ENCODE data around the gene ARCN1.
"Not testable (repeated sequence)": the region's sequence is repeated elsewhere in the genome, so short reads cannot be mapped to it uniquely, and the experiment has no call there.

ARCN1 gene

GRCh38 chr11:118606844-118607228 lies 34.6 kb downstream of the ARCN1 start:
- DNase-seq, result no peak

- DNase-seq, result peak; percentile 33
Measured at GRCh38 chr11:118607401-118608359, 35.5 kb downstream of the ARCN1 start, which contains the start of gene PHLDB1. PHLDB1 (plus strand) TSS chr11:118607615; CDS start chr11:118613837, 6,222 bp downstream.

- peak; percentile 78 for DNase-seq
Measured at GRCh38 chr11:118608360-118609227, 36.4 kb downstream of the ARCN1 start.

- DNase-seq, result peak; percentile 9
Measured at GRCh38 chr11:118609380-118610224, 37.4 kb downstream of the ARCN1 start.

- DNase-seq, result no peak
Measured at GRCh38 chr11:118610225-118610772, 38.1 kb downstream of the ARCN1 start.

DNA sequence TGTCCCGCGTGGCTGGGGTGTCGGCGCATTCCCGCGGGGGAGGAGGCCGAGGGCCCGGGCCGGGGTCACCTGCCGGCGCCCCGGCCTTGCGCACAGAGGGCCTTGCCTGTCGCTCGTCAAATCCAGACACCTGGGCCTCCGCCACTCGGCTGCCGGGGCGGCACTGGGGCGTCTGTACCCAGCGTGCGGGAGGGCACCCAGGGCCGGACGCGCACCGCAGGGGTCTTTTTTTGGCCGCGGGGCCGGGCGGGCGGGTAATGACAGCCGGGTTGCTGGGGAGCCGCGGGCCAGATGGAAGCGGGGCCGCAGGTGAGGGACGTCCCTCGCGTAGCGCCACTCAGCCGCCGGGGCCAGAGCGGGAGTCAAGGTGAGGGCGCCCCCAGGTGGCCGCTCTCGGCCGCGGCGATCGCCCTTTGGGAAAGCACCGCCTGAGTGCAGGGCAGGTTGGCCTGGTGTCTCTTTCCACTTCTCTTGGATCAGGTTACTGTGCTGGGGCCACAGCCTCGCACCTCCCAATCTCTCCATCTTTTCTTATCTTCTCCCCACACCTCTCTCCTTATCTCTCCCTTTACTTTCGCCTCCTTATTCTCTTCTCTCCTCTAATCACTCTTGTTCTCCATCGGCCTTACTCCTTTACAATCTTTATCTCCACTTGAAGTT lies 38.7 kb downstream of the ARCN1 start:
- DNase-seq, result peak; percentile 75

DNA sequence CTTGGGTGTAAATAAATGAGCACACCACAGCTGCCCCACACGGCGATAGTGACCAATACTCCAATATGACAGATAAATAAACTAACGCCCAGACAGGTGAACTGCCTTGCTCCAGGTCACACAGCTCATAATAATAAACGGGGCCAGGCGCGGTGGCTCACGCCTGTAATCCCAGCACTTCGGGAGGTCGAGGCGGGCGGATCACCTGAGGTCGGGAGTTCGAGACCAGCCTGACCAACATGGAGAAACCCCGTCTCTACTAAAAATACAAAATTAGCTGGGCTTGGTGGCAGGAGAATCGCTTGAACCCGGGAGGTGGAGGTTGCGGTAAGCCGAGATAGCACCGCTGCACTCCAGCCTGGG lies 39.2 kb downstream of the ARCN1 start:
- DNase-seq, result not testable (repeated sequence)

DNA sequence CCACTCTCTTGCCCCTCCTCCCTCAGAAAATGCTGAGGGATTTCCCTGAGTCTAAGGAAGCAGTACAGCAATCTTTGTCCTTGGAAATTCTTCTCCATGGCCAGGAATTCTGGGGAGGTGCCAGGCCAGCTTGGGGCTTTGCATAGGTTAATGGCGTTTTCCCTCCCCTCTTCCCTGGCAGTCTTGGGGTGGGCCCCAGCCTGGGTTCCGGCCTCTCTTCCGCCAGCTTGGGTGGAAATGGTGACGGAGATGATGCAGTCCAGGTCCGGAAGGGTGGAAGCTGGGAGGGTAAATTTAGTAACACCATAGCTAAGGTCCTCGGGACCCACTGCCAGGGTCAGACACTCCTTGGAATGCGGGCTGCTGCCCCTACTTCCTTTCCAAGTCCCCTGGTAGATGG lies 40.2 kb downstream of the ARCN1 start:
- DNase-seq, result no peak

GRCh38 chr11:118614511-118614910 lies 42.3 kb downstream of the ARCN1 start:
- DNase-seq, result no peak

DNA sequence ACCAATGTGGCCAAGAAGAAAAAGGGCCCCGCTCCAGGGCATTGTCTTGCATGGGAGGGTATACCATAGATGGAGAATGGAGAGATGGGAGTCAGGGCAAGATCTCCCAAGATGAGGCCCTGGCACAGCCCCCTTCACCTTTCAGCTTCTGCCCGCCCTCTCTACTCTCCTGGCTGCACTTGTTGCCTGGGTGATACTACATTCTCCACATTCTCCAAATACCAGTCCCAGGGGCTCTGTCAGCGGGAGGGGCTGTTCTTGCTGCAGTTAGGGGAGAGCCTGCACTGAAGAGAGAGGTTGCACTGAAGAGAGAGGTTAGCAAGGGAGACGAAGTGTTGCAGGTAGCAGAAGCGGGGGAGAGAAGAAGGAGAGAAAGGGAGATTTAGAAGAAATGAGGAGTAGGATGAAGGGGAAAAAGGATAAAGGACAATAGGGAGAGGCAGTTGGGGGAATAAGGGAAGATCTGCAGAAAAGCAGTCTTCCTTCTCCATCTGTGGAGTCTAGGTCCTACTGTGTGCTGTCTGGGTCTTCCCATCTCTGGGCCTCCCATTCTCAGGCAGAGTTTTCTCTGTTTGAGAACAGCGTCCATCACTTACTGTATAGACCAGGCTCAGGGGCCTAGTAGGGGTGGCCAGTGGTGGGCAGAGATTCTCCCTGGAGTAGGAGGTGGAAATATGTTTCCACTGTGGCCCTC lies 43.2 kb downstream of the ARCN1 start:
- no peak for DNase-seq

- DNase-seq, result no peak
Measured at GRCh38 chr11:118615976-118616371, 43.8 kb downstream of the ARCN1 start.

GRCh38 chr11:118618115-118618990 lies 46.1 kb downstream of the ARCN1 start:
- DNase-seq, result no peak

- no peak for DNase-seq
Measured at GRCh38 chr11:118618991-118619375, 46.8 kb downstream of the ARCN1 start.

GRCh38 chr11:118619444-118620197 lies 47.4 kb downstream of the ARCN1 start:
- DNase-seq, result no peak

- DNase-seq, result no peak
Measured at GRCh38 chr11:118620529-118621070, 48.4 kb downstream of the ARCN1 start.

- DNase-seq, result no peak
Measured at GRCh38 chr11:118621071-118621783, 49.0 kb downstream of the ARCN1 start.

DNA sequence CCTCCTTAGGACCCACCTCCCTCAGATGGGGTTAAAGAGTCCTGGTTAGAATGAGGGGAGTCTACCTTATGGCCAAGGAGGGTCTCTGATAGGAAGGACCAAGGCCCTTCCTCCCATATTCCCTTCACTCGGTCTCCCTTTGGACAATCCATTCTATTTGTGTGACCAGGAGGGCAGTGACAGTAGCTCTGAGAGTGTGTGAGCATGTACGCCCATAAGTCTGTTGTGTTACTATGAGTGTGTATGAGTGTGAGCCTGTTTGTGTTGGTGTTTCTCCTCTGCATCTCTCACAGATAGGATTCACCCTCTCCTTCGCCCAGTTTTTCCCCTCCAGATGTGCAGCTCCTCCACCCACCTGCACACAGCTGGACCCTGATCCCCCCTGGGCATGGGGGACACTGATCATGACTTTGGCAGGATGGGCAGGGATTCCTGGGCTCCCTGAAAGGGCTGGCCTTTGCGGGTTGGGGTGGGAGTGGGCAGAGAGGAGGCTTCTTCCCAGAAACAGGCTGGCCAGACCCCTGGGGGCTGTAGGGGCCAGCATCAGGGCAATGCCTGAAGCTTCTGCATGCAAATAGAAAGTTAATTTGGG lies 49.7 kb downstream of the ARCN1 start:
- no peak for DNase-seq

Data from activated effector memory CD4-positive, alpha-beta T cell treated with Interleukin-2 at 50 U/mL for 16 hours (primary cell).